NCI-H2107 treated with DMSO at 0.1 percent for 48 hours (cell line): Measurements from ENCODE around the gene DDX59.
"Not testable (repeated sequence)": the region's sequence is repeated elsewhere in the genome, so short reads cannot be mapped to it uniquely, and the experiment has no call there.

Source experiments
- DNase-seq: peaks from one replicate; lab custom pipeline; 2025; ENCODE audit not compliant: unreplicated experiment; lab: John Stamatoyannopoulos, UW

DDX59 gene

DNA sequence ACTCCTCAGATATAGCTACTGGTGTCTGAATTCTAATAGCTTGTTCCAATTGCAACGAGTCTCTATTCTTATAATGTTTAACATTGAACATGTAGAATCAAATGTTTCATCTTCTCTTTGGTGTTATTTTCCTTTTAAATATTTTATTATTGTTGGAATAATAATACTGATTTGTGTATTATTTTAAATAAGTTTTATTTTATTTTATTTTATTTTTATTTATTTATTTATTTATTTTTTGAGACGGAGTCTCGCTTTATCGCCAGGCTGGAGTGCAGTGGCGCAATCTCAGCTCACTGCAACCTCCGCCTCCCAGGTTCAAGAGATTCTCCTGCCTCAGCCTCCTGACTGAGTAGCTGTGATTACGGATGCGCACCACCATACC, 39.2 kb downstream of the DDX59 start:
- not testable (repeated sequence) for DNase-seq

DNA sequence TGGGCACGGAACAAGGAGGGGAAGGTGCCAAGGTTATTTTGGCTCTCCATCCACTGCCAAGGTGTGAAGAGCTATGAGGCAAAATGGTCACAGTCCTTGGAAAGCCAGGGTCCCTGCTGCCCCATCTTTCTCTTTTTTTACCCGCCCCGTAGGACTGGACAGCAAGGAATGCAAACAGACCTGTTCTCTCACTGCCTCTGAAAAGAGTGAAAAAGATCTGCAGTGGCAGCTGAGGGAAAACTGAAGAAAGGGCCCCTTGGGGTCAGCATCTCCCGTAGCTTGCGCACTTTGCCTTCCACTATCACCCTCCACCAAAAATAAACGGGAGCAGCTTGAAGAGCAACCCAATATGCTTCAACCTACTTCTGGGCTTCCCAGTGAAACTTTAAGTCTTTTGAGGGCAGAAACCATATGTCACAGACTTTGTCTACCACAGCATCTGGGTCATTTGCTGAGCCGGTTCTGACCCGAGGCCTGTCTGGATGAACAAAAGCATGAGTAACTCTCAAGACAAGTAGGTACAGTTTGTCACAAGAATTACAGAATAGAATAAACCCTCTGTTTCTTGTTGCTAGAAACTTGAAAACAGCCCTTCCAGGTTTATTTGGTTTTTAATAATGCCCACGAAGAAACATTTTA, 39.7 kb downstream of the DDX59 start:
- no peak for DNase-seq

DNA sequence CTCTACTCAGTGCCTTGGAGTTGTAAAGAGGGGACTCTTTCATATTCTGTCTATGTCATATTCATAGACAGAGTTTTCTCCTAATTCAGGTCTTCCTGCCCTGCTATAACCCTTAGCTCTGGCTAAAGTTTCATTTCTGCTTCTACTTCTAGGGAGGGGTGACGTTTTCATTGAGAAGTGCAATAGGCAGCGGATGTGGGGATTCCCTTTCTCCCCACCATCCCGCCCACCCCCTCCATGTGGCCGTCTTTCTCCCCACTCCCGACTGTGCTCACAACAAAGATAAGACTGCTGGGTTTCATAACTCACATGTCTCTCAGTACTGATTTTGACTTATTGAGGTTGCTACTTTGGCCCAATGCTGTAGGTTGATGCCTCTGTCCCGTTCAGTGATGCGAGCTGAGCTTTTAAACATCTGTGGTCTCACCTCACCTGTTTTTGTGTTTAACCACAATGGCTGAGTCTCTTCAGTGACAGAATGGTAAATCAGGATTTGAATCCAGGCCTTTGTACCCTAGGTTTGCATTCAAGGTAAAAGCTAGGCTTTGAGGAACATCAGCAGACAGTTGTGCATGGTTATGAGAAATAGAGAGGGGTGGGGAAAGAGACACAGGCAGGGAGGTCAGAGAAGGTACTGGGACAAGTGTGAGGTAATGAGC, 41.4 kb downstream of the DDX59 start:
- DNase-seq: no peak

DNA sequence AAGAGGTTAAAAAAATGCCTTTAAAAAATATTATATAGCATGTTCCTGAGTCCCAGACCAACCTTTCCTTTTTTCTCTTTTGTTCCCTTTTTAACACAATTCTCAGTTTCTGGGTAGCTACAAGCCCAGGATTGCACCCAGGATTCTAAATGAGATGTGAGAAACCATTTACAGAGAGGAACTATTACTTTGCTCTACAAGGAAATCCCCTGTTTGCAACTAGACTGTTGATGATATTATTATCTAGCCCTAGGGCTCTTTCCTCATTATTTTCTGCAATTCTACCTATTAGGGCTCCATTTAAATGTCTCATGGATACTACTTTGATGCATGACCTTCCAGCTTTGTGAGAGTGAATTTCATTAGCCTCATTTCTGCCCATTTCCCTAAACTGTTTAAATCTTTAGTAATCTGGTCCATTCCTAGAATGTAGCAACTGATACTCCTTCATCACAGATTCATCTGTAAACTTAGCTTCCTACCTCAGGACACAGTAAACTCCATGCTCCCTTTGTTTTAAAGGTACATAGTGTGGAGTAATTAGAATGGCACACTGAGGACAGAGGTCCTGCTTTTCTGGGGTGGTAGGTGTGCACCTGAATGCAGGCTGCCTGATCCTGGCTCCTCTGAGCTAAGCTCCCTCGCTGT, 42.0 kb downstream of the DDX59 start:
- DNase-seq: no peak

DNA sequence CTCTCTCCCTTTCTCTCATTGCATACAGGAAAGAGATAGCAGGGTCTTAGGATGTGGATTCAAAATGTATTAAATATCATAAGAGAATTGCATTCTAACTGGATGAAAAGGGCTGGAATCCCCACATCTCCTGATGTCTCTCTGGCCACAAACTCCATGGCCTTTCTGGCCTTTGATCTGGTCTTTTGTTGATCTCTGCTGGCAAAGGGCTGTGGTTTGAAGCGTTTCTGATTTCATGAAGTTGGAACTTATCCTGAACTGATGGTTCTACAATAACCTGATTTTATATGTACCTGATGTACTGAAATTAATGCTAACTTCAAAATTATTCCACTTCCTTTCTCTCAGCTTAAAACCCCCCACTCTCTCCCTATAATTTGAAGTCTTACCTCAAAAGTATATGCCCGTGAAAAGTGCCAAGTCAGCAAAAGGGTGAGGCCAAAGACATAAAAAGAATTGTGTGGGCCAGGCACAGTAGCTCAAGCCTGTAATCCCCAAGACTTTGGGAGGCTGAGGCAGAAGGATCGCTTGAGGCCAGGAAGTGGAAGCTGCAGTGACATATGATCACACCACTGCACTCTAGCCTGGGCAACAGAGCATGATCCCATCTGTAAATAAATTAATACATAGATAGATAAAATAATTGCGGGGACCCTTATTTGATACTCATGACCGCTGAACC, 42.7 kb downstream of the DDX59 start:
- DNase-seq: no peak

DNA sequence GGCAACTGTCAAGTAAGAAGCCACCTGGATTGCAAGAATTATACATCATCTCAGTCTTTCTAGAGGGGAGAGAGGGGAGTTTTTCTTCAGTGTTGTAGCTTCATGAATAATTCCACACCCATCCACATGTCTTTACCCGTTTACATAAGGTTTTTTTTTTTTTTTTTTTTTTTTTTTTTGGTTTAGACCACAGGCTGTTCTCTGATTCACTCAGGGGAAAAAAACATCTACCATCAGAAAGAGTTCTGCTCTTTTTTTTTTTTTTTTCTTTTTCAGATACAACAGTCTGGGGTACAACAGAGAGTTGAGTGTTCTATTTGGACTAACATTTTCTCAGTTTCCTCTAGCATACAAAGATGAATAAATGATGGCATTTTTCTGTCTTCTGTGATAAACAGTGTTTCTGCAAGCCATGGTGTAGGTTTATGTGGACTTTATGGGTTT, 44.3 kb downstream of the DDX59 start:
- no peak for DNase-seq

DNA sequence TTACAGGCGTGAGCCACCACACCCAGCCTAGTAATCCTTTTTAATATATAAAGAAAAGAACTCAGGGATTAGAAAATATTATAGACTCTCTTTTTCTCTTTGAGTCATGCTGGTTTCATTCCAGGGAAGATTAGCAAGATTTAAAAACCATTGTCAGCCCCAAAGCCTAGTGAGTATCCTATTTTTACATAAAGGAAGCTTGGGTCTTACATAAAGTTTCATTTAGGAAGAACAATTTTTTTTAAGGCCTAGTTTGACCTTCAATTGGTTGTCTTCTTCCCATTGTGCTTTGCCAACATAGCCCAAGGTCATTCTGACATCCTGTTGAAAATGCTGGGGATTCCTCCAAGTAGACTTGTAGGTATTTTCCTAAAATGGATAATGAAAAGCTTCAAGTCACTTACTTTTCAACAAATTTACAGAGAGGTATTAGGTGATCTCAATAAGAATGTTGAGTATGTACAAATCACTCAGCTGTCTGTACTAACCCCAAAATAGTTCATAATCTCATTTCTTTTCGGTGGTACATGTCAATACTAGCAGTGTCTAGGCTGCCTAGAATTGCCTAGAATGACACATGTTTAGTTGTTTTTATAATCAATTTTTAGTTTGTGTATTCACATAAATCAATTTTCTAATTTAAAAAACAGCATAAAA, 44.9 kb downstream of the DDX59 start:
- DNase-seq: no peak

DNA sequence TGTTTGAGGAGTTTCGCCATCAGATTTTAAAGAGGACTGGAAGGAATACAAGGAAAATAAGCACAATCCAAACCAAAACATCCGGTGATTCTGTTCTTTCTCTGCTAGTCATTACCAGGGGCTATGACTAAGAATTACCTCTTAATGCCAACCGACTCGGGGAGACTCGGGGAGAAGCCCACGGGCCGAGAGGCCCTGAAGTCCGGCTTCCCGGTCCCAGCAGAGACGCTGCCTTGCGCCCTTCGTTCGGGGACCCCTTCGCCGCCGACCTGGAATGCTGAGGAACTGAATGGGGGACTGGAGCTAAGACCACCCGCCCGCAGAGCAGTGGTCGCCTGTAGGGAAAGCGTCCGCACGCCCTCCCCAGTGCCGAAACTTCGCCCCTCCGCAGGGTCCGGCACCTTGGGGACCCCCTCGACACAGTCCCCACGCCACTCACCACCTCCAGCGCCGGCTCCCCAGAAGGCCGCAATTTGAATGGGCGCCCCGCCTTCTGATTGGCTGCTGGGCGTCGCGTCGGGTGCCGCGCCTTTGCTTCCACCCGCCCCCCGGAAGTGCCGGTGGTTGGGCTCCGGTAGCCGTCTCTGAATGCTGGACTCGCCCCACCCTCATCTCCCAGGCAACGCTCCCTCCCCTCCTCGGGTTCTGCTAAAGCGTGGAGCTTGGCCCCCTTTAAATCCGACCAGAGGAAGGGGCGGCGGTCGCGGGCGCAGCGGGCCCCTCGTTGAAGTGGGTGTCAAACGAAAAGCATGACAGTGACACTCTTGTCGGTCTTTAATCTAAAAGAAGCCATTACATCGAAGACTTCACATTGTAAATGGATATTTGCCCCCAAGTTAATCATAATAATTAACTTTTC, 49.2 kb downstream of the DDX59 start, which contains the start of gene KIF14:
KIF14 (minus strand) TSS at position 479 of the 859 bp plus-strand sequence. CDS start 2,028 bp downstream, outside the sequence.
- DNase-seq: peak; percentile 92

DNA sequence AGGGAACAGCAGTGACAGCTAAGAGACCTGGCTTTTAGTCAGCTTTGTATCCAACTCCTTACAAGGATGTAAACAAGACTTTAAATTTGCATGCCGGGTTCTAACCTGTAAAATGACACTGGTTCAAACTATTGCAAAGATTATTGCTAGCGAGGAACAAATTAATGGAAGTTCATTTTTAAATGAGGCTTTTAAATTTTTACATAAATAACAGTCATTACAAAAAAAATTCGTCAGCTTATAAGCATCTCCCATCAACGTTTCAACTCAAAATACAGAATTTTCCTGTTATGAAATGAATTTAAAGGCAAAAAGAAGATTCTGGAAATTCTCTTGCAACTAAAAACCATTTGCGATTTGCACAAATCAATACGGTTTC, 49.8 kb downstream of the DDX59 start:
- DNase-seq: no peak

DNA sequence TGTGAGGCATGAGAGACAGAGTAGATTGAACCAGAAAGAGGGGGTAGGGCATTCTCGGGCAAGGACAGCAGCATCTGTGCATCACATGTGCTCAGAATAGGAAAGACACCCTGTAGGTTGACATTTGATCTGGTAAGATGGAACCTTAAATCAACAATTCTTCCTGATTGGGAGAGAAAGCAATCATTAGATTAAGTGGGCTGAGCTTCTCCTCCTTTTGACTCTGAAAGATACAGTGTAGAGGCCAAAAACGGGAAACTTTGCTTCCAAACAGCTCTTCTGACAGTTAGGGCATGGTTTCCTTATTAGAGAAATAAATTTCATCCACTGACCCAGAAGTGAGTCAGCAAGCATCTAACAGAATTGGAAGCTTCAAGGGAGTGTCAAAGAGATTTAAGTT, 58.9 kb downstream of the DDX59 start:
- DNase-seq: no peak

DNA sequence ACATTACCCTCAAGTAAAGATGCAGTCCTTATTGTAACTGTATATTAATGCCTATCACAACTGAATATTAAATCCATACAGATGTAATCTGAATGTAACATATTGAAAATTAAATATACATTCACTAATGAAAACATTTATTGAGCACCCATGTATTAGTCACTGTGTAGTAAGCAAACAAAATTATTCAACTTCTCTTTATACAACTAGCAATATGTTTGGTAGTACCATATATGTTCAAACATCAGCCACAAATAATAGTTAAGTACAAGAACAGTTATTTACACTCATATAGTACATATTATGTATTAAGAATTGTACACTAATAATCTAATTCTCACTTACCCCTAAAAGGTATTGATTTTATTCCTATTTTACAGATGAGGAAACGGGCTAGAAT, 67.1 kb downstream of the DDX59 start:
- DNase-seq: no peak
